Right lobe of liver (tissue), 6 donors: ENCODE measurements around the gene TMEM255A. TPM values are rescaled to one million over a fixed set of nuclear protein-coding genes. Genes with fewer than 3 reads are reported as not detected.
A peak's percentile ranks its signal among the peaks of the same experiment; 100 is the strongest.

ENCODE experiments used
- ATAC-seq, 4 donors: fragments of 200-7000 bp; cut with Tn5 transposase; one replicate each; pipeline ENCODE4 v1.9.1; 2020; ENCODE audit warnings: mild to moderate bottlenecking in 4 of 4, moderate library complexity in 4 of 4
- DNase-seq, 3 donors: peaks; one replicate each; pipeline ENCODE4 v3.0.0-alpha.2; 2020
- H3K27ac ChIP-seq, 3 donors: fragments of 200-600 bp; one replicate each; pipeline ENCODE4 v1.8.0; 2022
- H3K27me3 ChIP-seq, 2 donors: fragments of 200-600 bp; one replicate each; pipeline ENCODE4 v1.8.0; 2022
- H3K36me3 ChIP-seq, 4 donors: fragments of 200-600 bp; sonication (generic) in 1 of 4; one replicate each; pipeline versions ENCODE4 v1.5.1 to v1.8.0; 2017 to 2022; ENCODE audit warnings: control low read depth in 1 of 4
- H3K4me1 ChIP-seq, 4 donors: fragments of 200-600 bp; sonication (generic) in 1 of 4; one replicate each; pipeline versions ENCODE4 v1.5.1 to v1.8.0; 2017 to 2022; ENCODE audit warnings: control low read depth in 1 of 4
- H3K4me3 ChIP-seq, 3 donors: fragments of 200-600 bp; one replicate each; pipeline ENCODE4 v1.8.0; 2022
- H3K9me3 ChIP-seq, 4 donors: fragments of 200-600 bp; sonication (generic) in 1 of 4; one replicate each; pipeline versions ENCODE4 v1.5.1 to v1.8.0; 2017 to 2022; ENCODE audit warnings: control low read depth in 1 of 4
- POLR2A ChIP-seq: fragments of 450-650 bp; IDR thresholded peaks from one replicate; pipeline ENCODE4 v1.6.1; 2017; ENCODE audit warnings: antibody characterized with exemption, mild to moderate bottlenecking
- WGBS: methylation state at CpG from one replicate; pipeline ENCODE4 v1.1.6; 2018; ENCODE audit warnings: low coverage, low lambda C conversion rate; ENCODE audit not compliant: insufficient coverage; ENCODE audit errors: missing lambda C conversion rate; 5-methylcytosine and 5-hydroxymethylcytosine counted together
- intact Hi-C, 2 donors: fragments of 100-400 bp; cut with DNase I; formaldehyde crosslinking; loops; one replicate each; pipeline versions ENCODE4 v1.11.2 to v1.14.1; 2022
- total RNA-seq, 6 experiments: library from RNA; depleted of rRNA in 2 of 6; stranded (reverse); fragments of >200 nt in 2 of 6; fragmentation: NEBNext Ultra II Directional in 3 of 6; extraction: Animal tissue kit (Norgen Biotek cat#: 25700) in 3 of 6; gene quantifications; one replicate each; pipeline versions ENCODE4 v1.1.0 to v1.2.4, GENCODE V29; 2016 to 2023
- TF ChIP-seq, protein P1 (sequence below), 4 donors: fragments of 200-600 bp in 3 of 4; fragments of 450-650 bp in 1 of 4; IDR thresholded peaks; one replicate each; pipeline versions ENCODE4 v1.5.1 to v1.8.0; 2016 to 2022; ENCODE audit warnings: antibody characterized with exemption in 4 of 4, mild to moderate bottlenecking in 2 of 4
- donor health status: DM: no; HTN: yes; CAD: no.
- donor health status: DM: no; HTN: no; CAD: no.
- donor health status: DM: no; HTN: no; CAD: no.
- donor health status: DM: no; HTN: yes; CAD: no.
- donor health status: DM: no; HTN: yes; CAD: no.

The TMEM255A gene
- total RNA-seq, 6 experiments from 2014 or later: 0.25 to 0.37 (median 0.33) TPM; not detected in 3

DNA sequence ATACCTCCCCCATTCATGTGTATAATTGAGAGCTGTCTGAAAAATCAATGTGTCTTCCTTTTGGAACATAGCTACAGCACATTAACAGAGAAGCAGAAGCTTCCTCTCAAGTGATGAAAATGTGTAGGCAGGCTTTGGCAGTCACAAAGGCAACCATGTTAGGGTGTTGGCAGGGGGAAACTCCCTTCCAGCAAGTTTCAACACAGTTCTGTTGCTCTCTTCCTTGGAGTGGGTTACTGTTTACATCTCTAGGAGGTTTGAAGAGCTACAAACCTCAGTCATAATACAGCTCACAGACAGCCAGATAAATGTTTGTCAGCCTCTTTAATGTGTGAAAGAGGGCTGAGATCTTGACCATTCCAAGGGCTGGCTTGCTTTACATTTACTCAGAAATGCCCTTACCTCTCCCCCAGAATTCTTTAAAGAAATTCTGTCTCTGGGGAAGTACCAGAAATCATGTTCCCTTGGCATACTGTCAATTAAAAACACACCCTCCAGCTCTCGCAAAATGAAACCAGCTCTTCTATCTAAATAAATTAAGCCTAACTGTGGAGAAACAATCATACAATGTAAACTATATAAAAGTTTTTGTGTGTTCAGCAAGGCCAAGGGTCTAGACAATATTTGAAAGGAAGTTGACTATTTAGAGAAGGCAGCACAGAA is 41.8 kb downstream of the TMEM255A start:
- H3K4me3 ChIP-seq: no peak overlapping the region
- H3K36me3 ChIP-seq: no peaks in the 10 kb centered on the region
- DNase-seq: no peak
- TF ChIP-seq, protein P1, sequence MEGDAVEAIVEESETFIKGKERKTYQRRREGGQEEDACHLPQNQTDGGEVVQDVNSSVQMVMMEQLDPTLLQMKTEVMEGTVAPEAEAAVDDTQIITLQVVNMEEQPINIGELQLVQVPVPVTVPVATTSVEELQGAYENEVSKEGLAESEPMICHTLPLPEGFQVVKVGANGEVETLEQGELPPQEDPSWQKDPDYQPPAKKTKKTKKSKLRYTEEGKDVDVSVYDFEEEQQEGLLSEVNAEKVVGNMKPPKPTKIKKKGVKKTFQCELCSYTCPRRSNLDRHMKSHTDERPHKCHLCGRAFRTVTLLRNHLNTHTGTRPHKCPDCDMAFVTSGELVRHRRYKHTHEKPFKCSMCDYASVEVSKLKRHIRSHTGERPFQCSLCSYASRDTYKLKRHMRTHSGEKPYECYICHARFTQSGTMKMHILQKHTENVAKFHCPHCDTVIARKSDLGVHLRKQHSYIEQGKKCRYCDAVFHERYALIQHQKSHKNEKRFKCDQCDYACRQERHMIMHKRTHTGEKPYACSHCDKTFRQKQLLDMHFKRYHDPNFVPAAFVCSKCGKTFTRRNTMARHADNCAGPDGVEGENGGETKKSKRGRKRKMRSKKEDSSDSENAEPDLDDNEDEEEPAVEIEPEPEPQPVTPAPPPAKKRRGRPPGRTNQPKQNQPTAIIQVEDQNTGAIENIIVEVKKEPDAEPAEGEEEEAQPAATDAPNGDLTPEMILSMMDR (IDR thresholded peaks at IDR 0.05): no peak
- TF ChIP-seq POLR2A: no peak
- intact Hi-C loops: no loop called here
- H3K27me3 ChIP-seq: no peaks in the 10 kb centered on the region
- WGBS: 35% methylated on average over 1 of the region's 1 CpG
- H3K4me1 ChIP-seq: peaks cover 0 to 13% (median 0%) of the 10 kb centered on the region in 4 donors
- peak in 3 of 4 donors; percentile 42 to 44 (median 42) for ATAC-seq
- no peaks in the 10 kb centered on the region for H3K9me3 ChIP-seq
- no peak overlapping the region for H3K27ac ChIP-seq

DNA sequence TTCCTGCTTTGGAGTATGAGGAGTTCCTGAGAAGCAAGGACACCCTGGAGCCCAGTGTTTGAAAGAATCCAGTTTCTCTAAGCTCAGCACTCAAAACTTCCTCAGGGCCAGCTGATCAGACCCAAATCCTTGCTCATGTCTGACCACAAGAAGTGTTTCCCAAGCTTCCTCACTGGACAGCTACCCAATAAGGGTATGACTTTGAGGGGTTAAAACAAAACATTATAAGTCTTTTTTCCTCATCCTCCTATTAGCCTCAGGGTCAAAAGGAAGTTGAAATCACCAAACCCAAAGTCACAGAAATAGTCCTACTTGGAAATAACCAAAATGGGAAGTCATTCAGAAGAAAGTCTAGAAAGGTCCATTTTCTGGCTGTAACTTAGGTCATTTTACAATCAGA is 46.9 kb downstream of the TMEM255A start:
- Histone ChIP-seq H3K4me1 (peaks cover 0 to 1% (median 0%) of the 10 kb centered on the region in 4 donors), H3K27ac (no peak overlapping the region), H3K27me3 (no peaks in the 10 kb centered on the region), H3K9me3 (no peaks in the 10 kb centered on the region), H3K36me3 (no peaks in the 10 kb centered on the region), H3K4me3 (no peak overlapping the region)
- ATAC-seq (peak in 3 of 4 donors; percentile 31 to 43 (median 39)), DNase-seq (no peak)
- TF ChIP-seq POLR2A: no peak
- TF ChIP-seq, protein P1 (IDR thresholded peaks at IDR 0.05): no peak
- intact Hi-C loops: no loop called here

DNA sequence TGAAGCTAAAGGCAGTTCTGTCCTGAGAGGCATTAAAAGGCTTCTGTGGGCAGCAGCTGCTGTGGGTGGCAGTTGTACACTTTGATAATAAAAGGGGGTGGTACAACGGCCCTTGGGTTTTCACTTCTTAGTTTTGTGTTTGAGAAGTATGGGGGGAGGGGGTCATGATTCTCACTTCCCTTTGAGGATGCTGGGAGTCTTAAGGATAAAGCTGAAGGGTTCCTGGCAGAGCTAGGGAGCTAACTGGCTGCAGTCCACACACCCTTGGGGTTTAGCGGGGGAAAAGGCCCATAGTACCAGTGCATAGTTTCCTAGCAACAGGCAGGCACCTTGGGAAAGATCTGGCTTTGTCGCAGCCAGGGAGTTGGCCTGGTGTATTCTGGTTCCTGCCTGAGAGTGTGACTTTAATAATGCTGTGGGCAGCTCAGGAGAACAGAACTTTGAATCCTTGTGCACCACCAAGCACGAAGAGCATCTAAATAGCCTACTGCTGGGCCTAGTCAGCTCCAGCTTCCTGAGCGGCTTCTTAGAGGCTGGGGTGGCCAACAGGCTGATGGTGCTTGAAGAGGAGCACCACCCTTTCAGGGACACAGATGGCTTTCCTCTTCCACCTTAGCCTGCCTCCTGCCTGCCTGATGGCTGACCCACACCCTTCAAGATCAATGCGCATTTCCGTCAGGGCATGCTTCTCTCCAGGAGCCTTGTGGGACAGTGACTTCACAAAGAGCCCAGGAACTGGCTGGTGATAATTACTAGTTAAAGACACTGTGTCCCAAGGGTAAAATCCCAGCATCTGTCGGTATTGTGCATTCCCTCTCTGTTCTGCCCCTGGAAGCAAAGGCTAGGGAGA is 48.2 kb downstream of the TMEM255A start:
- H3K4me1 ChIP-seq: no peaks in the 10 kb centered on the region
- no peaks in the 10 kb centered on the region for H3K27me3 ChIP-seq
- ATAC-seq (no peak), DNase-seq (no peak)
- H3K27ac ChIP-seq: no peak overlapping the region
- no peaks in the 10 kb centered on the region for H3K36me3 ChIP-seq
- 46% methylated on average over 5 of the region's 8 CpGs for WGBS
- H3K4me3 ChIP-seq: no peak overlapping the region
- TF ChIP-seq, protein P1 (IDR thresholded peaks at IDR 0.05): no peak
- no peak for TF ChIP-seq POLR2A
- no peaks in the 10 kb centered on the region for H3K9me3 ChIP-seq
- intact Hi-C loops: no loop called here

DNA sequence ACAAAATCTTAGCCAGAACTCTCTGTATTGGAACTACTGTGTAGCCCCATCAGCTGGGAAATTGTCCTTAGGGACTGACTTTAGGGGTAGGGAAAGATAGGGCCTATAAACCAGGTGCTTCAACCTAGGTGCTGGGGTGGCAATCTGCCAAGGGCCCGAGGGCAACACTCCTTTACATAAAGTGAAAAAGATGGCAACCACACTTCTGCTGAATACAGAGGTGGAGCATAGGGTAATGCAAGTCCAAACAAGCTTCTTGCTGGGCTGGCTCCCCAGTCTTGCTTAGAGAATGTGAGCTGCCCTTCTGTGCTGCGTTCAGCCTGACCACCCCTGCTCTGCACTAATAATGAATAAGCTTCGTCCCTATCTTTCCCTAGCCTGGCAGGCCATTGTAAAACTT is 50.9 kb downstream of the TMEM255A start:
- Histone ChIP-seq H3K4me3 (no peak overlapping the region), H3K36me3 (no peaks in the 10 kb centered on the region), H3K27ac (no peak overlapping the region), H3K4me1 (no peaks in the 10 kb centered on the region), H3K9me3 (no peaks in the 10 kb centered on the region), H3K27me3 (no peaks in the 10 kb centered on the region)
- TF ChIP-seq, protein P1 (IDR thresholded peaks at IDR 0.05): no peak
- TF ChIP-seq POLR2A: no peak
- ATAC-seq: no peak
- intact Hi-C loops: no loop called here
- WGBS: 47% methylated on average over 3 of the region's 3 CpGs
- DNase-seq: no peak
